Stimulated activated CD4-positive, alpha-beta T cell treated with anti-CD3 and anti-CD28 coated beads, Interleukin-1b, Interleukin-23, amount 100 ng/mL, for 1 hour (primary cell): ENCODE results near the gene PHF1.
"Not testable (repeated sequence)": the region's sequence is repeated elsewhere in the genome, so short reads cannot be mapped to it uniquely, and the experiment has no call there.

Experiments used
- DNase-seq, 2 donors: peaks; one replicate each; pipeline ENCODE4 v3.0.0-alpha.2; 2020; ENCODE audit warnings: low read depth in 2 of 2

Gene PHF1

DNA sequence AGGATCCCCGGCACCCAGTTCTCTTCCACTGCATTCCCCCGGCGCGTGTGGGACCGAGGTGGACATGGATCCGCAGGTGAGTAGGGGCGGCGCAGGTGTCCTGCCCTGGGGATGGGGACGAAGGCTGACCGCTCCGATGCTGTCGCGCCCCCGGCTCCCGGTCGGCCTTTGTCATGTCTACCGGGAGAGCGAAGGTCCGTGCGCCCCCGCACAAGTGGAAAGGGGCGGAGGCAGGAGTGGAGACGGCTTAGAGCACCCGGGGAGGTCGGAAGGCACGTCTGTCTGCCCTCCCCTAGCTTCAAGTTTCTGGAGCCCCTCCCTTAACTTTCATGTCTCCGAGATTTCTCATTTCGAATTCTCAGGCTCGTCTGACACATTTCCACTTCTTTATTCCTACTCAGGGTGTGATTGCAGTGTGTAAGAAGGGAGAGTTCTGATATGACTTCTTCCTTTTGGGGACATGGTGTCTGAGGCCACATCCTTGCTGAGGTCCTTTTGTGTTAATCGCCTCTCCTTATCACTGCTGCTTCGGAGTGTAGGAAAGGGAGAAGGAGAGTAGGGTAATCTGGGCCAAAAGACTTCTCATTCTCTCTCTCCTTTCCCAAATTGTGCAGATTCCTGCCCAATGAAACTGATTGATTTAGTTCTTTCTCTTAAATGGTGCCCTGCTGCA, 18.8 kb upstream of the PHF1 start:
- no peak for DNase-seq

DNA sequence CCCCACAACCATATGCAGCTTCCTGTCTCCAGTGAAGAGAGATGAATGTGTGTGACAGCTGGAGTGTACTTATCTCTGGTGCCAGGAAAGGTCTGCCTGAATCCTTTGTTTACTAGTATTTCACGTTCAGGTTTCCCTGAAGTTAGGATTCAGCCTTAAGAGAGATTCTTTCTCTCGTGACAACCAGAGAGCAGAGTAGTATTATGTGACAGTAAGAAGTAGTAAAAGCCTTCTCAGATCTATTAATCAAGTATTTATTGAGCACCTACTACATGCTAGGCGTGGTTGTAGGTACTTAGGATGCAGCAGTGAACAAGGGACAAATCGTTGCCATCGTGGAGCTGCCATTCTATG, 18.2 kb upstream of the PHF1 start:
- no peak for DNase-seq

DNA sequence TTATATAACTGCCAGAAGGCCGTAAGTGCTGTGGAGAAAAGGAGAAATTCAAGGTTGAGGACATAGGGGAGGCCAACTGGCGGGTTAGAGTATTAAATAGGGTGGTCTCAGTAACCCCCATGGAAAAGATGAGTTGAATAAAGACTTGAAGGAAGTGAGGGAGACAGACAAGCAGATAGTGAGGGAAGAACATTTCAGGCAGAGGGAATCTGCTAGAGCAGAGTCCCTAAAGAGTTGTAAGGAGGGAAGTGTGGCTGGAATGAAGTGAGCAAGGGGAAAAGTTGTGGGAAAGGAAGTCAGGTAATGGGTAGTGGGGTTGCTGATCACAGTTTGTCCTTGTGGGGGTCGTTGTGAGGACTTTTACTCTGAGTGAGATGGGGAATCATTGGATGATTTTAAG, 17.8 kb upstream of the PHF1 start:
- no peak for DNase-seq

DNA sequence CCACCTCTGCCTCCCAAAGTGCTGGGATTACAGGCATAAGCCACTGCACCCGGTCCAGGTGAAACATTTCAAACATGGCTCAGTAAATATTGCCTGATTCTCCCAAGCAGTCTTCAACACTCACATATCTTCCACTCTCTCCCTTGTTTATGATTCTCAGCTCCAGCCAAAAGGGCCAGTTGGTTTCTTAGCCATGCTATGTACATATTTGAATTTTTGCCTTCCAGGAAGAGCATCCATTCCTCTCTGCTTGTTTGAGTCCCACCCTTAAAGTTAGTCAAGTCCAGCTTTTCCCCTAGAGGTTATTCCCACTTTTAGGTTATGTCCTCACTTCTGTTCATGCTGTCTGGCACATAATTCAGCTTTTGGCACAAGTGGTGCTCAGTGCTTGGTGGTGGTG, 13.3 kb upstream of the PHF1 start:
- DNase-seq, result no peak

GRCh38 chr6:33398601-33399000, 12.2 kb upstream of the PHF1 start:
- not testable (repeated sequence) for DNase-seq

GRCh38 chr6:33399881-33400280, 10.9 kb upstream of the PHF1 start:
- DNase-seq, result not testable (repeated sequence)

DNA sequence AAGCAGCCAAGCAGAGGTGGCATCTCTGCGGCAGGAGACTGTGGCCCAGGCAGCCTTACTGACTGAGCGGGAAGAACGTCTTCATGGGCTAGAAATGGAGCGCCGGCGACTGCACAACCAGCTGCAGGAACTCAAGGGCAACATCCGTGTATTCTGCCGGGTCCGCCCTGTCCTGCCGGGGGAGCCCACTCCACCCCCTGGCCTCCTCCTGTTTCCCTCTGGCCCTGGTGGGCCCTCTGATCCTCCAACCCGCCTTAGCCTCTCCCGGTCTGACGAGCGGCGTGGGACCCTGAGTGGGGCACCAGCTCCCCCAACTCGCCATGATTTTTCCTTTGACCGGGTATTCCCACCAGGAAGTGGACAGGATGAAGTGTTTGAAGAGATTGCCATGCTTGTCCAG, 5.9 kb upstream of the PHF1 start:
- no peak for DNase-seq

- no peak for DNase-seq
Measured at GRCh38 chr6:33405386-33405940, 5.4 kb upstream of the PHF1 start.

- DNase-seq, result no peak
Measured at GRCh38 chr6:33406126-33406525, 4.7 kb upstream of the PHF1 start.

- DNase-seq, result no peak
Measured at GRCh38 chr6:33407132-33407718, 3.6 kb upstream of the PHF1 start.

- DNase-seq, result peak; percentile 95 to 98
Measured at GRCh38 chr6:33410050-33410710, 634 bp upstream of the PHF1 start.

GRCh38 chr6:33411632-33412005, 805 bp downstream of the PHF1 start:
- no peak for DNase-seq

DNA sequence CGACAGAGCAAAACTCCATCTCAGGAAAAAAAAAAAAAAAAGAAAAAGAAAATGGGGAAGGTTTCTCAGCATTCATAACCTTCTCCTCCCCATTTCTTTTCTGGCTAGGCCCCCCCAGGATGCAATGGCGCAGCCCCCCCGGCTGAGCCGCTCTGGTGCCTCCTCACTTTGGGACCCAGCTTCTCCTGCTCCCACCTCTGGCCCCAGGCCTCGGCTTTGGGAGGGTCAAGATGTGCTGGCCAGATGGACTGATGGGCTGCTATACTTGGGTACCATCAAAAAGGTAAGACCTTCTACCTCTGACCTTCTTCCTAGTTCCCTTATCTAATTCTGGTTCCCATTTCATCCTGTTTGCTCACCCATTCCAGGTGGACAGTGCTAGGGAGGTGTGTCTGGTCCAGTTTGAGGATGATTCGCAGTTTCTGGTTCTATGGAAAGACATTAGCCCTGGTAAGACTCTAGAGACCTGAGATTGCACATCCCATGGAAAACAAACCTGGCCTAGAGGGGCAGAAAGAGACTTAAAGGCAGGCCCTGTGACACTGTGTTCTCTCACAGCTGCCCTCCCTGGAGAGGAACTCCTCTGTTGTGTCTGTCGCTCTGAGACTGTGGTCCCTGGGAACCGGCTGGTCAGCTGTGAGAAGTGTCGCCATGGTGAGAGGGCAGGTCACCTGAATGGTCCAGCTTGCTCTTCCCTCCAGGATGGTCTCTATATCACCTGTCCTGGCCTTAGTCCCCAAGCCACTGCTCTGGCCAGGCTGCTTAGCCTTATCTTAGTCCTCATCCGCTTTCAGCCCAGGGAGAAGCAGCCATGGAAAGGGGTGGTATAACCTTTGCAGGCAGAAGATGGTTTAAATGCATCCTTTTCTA, 1.6 kb downstream of the PHF1 start:
- no peak for DNase-seq

DNA sequence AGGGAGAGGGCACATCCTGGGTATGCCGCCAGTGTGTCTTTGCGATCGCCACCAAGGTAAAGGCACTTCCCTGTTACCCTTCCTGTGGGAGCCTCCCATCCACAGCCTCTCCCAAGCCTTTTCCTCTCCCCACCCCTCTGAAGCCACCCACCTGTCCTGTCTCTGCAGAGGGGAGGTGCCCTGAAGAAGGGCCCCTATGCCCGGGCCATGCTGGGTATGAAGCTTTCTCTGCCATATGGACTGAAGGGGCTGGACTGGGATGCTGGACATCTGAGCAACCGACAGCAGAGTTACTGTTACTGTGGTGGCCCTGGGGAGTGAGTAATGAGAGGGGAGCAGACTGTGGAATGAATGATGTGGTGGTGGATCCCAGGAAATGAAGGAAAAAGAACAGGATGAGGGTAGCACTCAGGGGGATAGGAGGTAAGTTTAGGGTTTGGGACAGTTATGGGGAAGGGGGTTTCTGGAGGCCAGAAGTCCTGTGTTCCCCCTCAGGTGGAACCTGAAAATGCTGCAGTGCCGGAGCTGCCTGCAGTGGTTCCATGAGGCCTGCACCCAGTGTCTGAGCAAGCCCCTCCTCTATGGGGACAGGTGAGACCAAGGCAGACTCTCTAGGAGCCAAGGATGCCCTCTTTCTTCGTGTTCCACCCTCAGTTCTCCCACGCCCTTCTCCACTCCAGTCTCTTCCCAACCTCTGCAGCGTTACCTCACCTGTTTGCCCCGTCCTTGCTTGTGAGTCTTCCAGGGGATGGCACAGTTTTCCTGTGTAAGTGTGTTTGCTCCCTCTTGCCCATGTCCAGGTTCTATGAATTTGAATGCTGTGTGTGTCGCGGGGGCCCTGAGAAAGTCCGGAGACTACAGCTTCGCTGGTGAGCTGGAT, 2.7 kb downstream of the PHF1 start:
- no peak for DNase-seq

- DNase-seq, result no peak
Measured at GRCh38 chr6:33414592-33415271, 3.9 kb downstream of the PHF1 start.

GRCh38 chr6:33415831-33416230, 5.0 kb downstream of the PHF1 start:
- no peak for DNase-seq

- no peak for DNase-seq
Measured at GRCh38 chr6:33416386-33417127, 5.7 kb downstream of the PHF1 start.

- no peak for DNase-seq
Measured at GRCh38 chr6:33417128-33417902, 6.5 kb downstream of the PHF1 start.
